Ovary (tissue), 7 donors: ENCODE data around the gene LASP1NB.

ENCODE experiments used
- DNase-seq, 5 donors: peaks; one replicate each; pipeline ENCODE4 v3.0.0-alpha.2; 2019 to 2020
- H3K27ac ChIP-seq, 2 donors: fragments of 200-600 bp; one replicate each; pipeline versions ENCODE4 v1.5.1 to v1.8.0; 2019 to 2022
- H3K27me3 ChIP-seq: fragments of 200-600 bp; one replicate; pipeline ENCODE4 v1.8.0; 2022
- H3K36me3 ChIP-seq: fragments of 200-600 bp; sonication (generic); one replicate; pipeline ENCODE4 v1.5.1; 2019
- H3K4me1 ChIP-seq: one replicate; pipeline ENCODE4 v1.8.1; 2013; ENCODE audit warnings: mild to moderate bottlenecking, moderate library complexity; ENCODE audit not compliant: insufficient read depth
- H3K4me3 ChIP-seq: fragments of 200-600 bp; sonication (generic); one replicate; pipeline ENCODE4 v1.5.1; 2017
- H3K9me3 ChIP-seq, 2 donors: fragments of 200-600 bp in 1 of 2; sonication (generic) in 1 of 2; one replicate each; pipeline versions ENCODE4 v1.5.1 to v1.8.1; 2013 to 2019; ENCODE audit warnings: mild to moderate bottlenecking in 1 of 2, moderate library complexity in 1 of 2
- CTCF ChIP-seq, 3 donors: fragments of 450-650 bp in 2 of 3; fragments of 200-600 bp in 1 of 3; IDR thresholded peaks; one replicate each; pipeline versions ENCODE4 v1.5.1 to v1.8.0; 2016 to 2022; ENCODE audit warnings: antibody characterized with exemption in 3 of 3, mild to moderate bottlenecking in 1 of 3
- EP300 ChIP-seq: sonication (generic); formaldehyde crosslinking; IDR thresholded peaks from one replicate; pipeline ENCODE4 v1.6.1; 2017; ENCODE audit warnings: antibody characterized with exemption
- POLR2A ChIP-seq: fragments of 450-650 bp; IDR thresholded peaks from one replicate; pipeline ENCODE4 v1.6.1; 2017; ENCODE audit warnings: antibody characterized with exemption, mild to moderate bottlenecking, moderate library complexity
- WGBS, 3 donors: extraction: QIAGEN DNeasy Blood & Tissue Kit in 1 of 3; methylation state at CpG; one replicate each; pipeline versions ENCODE4 v1.1.5 to v1.1.7; 2013 to 2017; 5-methylcytosine and 5-hydroxymethylcytosine counted together
- intact Hi-C, 4 donors: fragments of 100-400 bp; cut with DNase I; formaldehyde crosslinking; loops; one replicate each; pipeline versions ENCODE4 v1.11.0 to v1.15.1; 2022 to 2023
- donor health status: DM: no; HTN: no; CAD: no; lungs with moderate emphysema.
- donor health status: DM: no; HTN: no; CAD: no.
- donor health status: Bipolar disorder and iron deficiency.
- donor health status: DM: no; HTN: no; CAD: no.
- donor health status: DM: yes; HTN: yes; CAD: no.

The LASP1NB gene

GRCh38 chr17:38886643-38887010, 38.8 kb upstream of the LASP1NB start:
- H3K27ac ChIP-seq = no peak overlapping the region
- H3K27me3 ChIP-seq = no peaks in the 10 kb centered on the region
- TF ChIP-seq EP300 = no peak
- no peak for TF ChIP-seq CTCF (IDR thresholded peaks at IDR 0.05)
- no peak for TF ChIP-seq POLR2A
- H3K4me1 ChIP-seq = peaks cover 14% of the 10 kb centered on the region
- no peak overlapping the region for H3K4me3 ChIP-seq
- WGBS, 3 donors = 67 to 70% (median 68%) methylated on average over 8 of the region's 8 CpGs
- H3K36me3 ChIP-seq = no peaks in the 10 kb centered on the region
- no peak for DNase-seq
- intact Hi-C loops = no loop called here
- H3K9me3 ChIP-seq = no peaks in the 10 kb centered on the region

GRCh38 chr17:38888842-38889241, 36.6 kb upstream of the LASP1NB start:
- H3K27me3 ChIP-seq = no peaks in the 10 kb centered on the region
- 78 to 93% (median 79%) methylated on average over 9 of the region's 9 CpGs for WGBS, 3 donors
- intact Hi-C loops = no loop called here
- no peaks in the 10 kb centered on the region for H3K36me3 ChIP-seq
- peaks cover 16% of the 10 kb centered on the region for H3K4me1 ChIP-seq
- no peak for TF ChIP-seq POLR2A
- no peak for TF ChIP-seq CTCF (IDR thresholded peaks at IDR 0.05)
- no peak for TF ChIP-seq EP300
- no peaks in the 10 kb centered on the region for H3K9me3 ChIP-seq
- no peak overlapping the region for H3K4me3 ChIP-seq
- no peak for DNase-seq
- H3K27ac ChIP-seq = no peak overlapping the region

- no peak overlapping the region for H3K27ac ChIP-seq
- no peak overlapping the region for H3K4me3 ChIP-seq
- DNase-seq = no peak
- TF ChIP-seq CTCF (IDR thresholded peaks at IDR 0.05) (no peak), EP300 (no peak), POLR2A (no peak)
- intact Hi-C loops = no loop called here
- no peaks in the 10 kb centered on the region for H3K9me3 ChIP-seq
- peaks cover 18% of the 10 kb centered on the region for H3K4me1 ChIP-seq
- 78 to 81% (median 80%) methylated on average over 12 of the region's 12 CpGs for WGBS, 3 donors
- H3K27me3 ChIP-seq = no peaks in the 10 kb centered on the region
- H3K36me3 ChIP-seq = no peaks in the 10 kb centered on the region
These were observed 35.5 kb upstream of the LASP1NB start for GRCh38 chr17:38889745-38890409.

GRCh38 chr17:38890410-38890746, 35.0 kb upstream of the LASP1NB start:
- no peak for DNase-seq
- H3K36me3 ChIP-seq = no peaks in the 10 kb centered on the region
- intact Hi-C loops = no loop called here
- no peaks in the 10 kb centered on the region for H3K9me3 ChIP-seq
- H3K27ac ChIP-seq = no peak overlapping the region
- 77 to 84% (median 80%) methylated on average over 8 of the region's 8 CpGs for WGBS, 3 donors
- no peak overlapping the region for H3K4me3 ChIP-seq
- peaks cover 16% of the 10 kb centered on the region for H3K4me1 ChIP-seq
- TF ChIP-seq EP300 (no peak), POLR2A (no peak), CTCF (IDR thresholded peaks at IDR 0.05) (no peak)
- H3K27me3 ChIP-seq = no peaks in the 10 kb centered on the region
